Measurements from ENCODE around the gene TNFSF13.

DNA sequence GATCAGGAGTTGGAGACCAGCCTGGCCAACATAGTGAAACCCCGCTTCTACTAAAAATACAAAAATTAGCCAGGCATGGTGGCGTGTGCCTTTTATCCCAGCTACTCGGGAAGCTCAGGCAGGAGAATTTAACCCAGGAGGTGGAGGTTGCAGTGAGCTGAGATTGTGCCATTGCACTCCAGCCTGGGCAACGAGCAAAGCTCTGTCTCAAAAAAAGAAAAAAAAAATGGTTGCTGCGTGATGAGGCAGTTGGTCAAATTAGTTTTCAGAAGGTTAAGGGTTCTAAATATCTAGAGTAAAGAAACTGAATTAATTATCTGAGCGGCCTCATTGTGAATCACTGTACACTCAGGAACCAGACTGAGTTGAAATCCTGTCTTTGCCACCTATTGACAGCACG lies 17.4 kb downstream of the TNFSF13 start:
- TF ChIP-seq CTCF (IDR thresholded peaks at IDR 0.05; ENCODE audit: control extremely low read depth in 1 of 3, insufficient read depth in 1 of 3, low read depth in 1 of 3, low read length in 3 of 3) (no peak), SIRT6 (IDR thresholded peaks at IDR 0.05; ENCODE audit: low read length) (no peak), EP300 (IDR thresholded peaks at IDR 0.05; ENCODE audit: borderline replicate concordance in 1 of 2, low read depth in 2 of 2, low read length in 2 of 2) (no peak), POLR2A (IDR thresholded peaks at IDR 0.05; ENCODE audit: control extremely low read depth in 1 of 2, low read depth in 2 of 2, low read length in 2 of 2) (no peak), TCF12 (IDR thresholded peaks at IDR 0.05; ENCODE audit: low read depth, low read length) (no peak), SIN3A (conservative IDR thresholded peaks at IDR 0.05 in 1 of 2, IDR thresholded peaks at IDR 0.05 in 1 of 2; ENCODE audit: low read depth in 1 of 2, low read length in 2 of 2) (no peak), RAD21 (IDR thresholded peaks at IDR 0.05 in 1 of 2, conservative IDR thresholded peaks at IDR 0.05 in 1 of 2; ENCODE audit: low read depth in 2 of 2, low read length in 2 of 2) (no peak), POLR2AphosphoS5 (IDR thresholded peaks at IDR 0.05; ENCODE audit: low read depth, low read length) (no peak), EZH2 (IDR thresholded peaks at IDR 0.05; ENCODE audit: low read depth, low read length, severe bottlenecking) (no peak), SP1 (IDR thresholded peaks at IDR 0.05; ENCODE audit: low read depth, low read length) (no peak), CREB1 (IDR thresholded peaks at IDR 0.05) (no peak), EGR1 (IDR thresholded peaks at IDR 0.05; ENCODE audit: borderline replicate concordance, low read depth, low read length) (no peak)
- TF ChIP-seq, protein P1, sequence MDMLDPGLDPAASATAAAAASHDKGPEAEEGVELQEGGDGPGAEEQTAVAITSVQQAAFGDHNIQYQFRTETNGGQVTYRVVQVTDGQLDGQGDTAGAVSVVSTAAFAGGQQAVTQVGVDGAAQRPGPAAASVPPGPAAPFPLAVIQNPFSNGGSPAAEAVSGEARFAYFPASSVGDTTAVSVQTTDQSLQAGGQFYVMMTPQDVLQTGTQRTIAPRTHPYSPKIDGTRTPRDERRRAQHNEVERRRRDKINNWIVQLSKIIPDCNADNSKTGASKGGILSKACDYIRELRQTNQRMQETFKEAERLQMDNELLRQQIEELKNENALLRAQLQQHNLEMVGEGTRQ (IDR thresholded peaks at IDR 0.05; ENCODE audit: low read length) = no peak

Data from H1 (cell line).